HCT116 (cell line): Measurements from ENCODE around the gene CD40.

Source experiments
- CTCF ChIP-seq, 3 experiments: fragments of 200-600 bp in 1 of 3; sonication (generic) in 1 of 3; IDR thresholded peaks in 2 of 3; conservative IDR thresholded peaks in 1 of 3; 2 replicates each; pipeline ENCODE4 v1.5.1; 2012 to 2017; ENCODE audit warnings: low read depth in 2 of 3, low read length in 2 of 3, antibody characterized with exemption in 1 of 3, borderline replicate concordance in 1 of 3, control low read depth in 1 of 3, mild to moderate bottlenecking in 1 of 3, mixed read lengths in 1 of 3, mixed run types in 1 of 3, moderate library complexity in 1 of 3; ENCODE audit not compliant: insufficient read depth in 1 of 3
- POLR2A ChIP-seq: IDR thresholded peaks from 2 replicates; pipeline ENCODE4 v1.7.0; 2011; ENCODE audit warnings: borderline replicate concordance; ENCODE audit not compliant: insufficient read depth, insufficient read length; ENCODE audit errors: extremely low read depth
- POLR2AphosphoS5 ChIP-seq: IDR thresholded peaks from 2 replicates; pipeline ENCODE4 v1.6.1; 2011; ENCODE audit warnings: mild to moderate bottlenecking, low read depth, low read length, moderate library complexity
- TCF7L2 ChIP-seq: IDR thresholded peaks from 2 replicates; pipeline ENCODE4 v1.7.0; 2011; ENCODE audit warnings: borderline replicate concordance, inconsistent platforms; ENCODE audit not compliant: insufficient read depth, insufficient read length; ENCODE audit errors: extremely low read depth

- no peak for TF ChIP-seq CTCF (IDR thresholded peaks at IDR 0.05 in 2 of 3, conservative IDR thresholded peaks at IDR 0.05 in 1 of 3; ENCODE audit: borderline replicate concordance in 1 of 3, insufficient read depth in 1 of 3, low read depth in 2 of 3, low read length in 2 of 3)
- no peak for TF ChIP-seq POLR2AphosphoS5
- TF ChIP-seq POLR2A, result no peak
- no peak for TF ChIP-seq TCF7L2
These were observed 21.3 kb downstream of the CD40 start for GRCh38 chr20:46139266-46139889.
